NCI-H187 treated with DMSO at 0.1 percent for 48 hours (cell line): ENCODE data around the gene ABCC8.

Experiments
- DNase-seq: peaks from one replicate; lab custom pipeline; 2025; lab: John Stamatoyannopoulos, UW

The ABCC8 gene

DNA sequence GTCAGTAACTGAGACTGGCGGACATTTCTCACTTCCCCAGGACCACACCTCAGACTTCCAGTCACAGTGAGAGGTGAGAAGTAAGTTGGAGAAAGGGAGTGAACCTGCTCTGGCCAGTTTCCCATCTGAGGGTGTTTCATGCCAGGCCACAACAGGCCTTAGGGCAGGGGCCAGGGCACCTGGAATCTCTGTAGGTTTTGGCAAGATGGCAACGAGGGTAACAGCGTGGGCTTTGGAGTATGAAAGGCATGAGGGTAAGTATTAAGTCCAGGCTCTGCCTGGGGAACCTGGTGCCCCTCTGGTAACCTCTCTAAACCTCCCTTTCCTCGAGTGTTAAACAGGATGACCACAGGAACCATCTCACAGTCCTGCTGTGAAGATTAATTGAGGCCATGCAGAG is 28.5 kb upstream of the ABCC8 start:
- no peak for DNase-seq

DNA sequence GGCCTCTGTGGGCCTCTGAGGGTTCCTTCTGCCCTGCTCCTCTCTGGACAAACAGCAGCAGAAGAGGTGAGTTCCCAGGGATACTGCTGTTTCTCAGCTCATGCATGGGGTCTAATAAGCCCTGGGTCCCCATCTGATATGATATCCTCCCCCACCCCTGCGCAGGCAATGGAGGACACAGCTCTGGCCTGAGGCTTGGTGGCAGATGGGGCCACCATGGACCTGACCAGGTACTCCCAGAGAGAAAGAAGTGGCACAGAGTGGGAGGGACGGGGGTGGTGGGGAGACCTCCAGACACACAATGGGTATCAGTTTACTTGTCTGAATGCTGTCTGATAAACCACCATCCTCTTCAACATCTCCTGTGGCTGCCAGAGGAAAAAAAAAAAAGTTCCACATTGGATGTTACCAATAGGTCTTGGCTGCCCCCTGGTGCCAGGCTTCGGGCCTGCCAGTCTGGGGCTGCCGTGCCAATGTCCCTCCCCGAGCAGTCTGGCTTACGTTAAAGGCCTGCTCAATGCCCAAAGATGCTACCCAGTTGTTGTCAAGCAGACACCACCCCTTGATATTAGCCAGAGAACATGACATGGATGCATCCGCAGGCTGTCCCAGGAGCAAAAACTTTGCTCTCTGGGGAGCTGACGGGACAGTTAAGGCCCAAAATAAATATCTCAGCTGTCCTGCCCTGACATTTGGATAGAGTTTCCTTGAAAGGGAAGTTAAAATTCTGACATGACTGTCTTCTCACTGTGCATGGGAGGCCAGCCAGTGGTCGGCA is 27.9 kb upstream of the ABCC8 start:
- DNase-seq = peak; percentile 33

DNA sequence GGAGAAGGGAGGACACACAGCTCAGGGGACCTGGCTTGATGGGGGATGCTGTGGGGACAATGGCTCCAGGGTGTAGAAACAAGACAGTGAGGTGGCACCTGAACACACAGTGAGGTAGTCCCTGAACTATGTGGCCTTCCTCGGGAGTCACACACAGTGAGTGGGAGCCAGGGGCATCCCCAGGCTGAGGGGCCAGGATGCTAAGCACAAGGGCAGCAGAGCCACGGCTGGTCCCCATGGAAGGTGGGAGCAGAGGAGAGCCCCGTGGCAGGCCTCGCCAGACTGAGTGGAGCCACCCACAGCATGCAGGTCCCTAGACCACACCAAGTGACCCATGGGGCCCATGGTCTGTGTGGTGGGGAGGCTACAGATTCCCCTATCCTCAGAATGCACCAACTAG is 26.0 kb upstream of the ABCC8 start:
- DNase-seq = no peak

DNA sequence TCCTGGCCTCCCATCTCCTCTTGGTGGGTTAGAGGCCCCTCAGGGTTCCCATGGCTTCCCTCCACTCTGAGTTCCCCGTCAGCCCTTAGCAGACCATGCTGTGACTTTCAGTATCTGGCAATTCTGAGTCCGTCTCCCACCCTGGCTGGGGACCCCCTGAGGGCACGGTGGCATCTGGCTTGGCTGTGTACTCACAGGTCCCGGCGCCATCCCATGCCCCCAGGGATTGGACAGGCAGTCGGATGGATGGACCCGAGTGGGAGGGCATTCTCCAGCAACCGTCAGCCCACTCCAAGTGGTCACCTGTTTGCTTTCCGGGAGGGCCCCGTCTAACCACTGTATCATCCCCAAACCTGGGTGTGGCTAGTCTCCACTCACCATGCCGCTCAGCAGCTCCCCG is 24.0 kb upstream of the ABCC8 start:
- no peak for DNase-seq

DNA sequence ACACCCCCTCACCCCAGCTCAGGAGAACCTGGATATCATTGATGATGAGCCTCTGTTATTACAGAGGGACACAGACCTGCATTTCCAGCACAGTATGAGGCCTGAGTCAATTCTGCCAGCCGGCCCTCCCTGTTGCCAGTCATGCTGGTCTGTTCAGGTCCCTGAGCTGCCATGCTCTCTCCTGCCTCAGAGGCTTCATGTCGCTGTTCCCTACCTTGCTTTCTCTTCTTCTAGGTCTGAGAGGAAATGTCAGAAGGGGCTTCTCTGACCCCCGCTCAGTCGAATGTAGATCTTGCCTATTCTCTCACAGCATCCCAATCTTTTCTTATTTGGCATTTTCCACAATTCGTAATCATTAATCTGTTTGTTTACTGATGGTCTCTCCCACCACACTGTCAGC is 21.8 kb upstream of the ABCC8 start:
- DNase-seq = no peak

DNA sequence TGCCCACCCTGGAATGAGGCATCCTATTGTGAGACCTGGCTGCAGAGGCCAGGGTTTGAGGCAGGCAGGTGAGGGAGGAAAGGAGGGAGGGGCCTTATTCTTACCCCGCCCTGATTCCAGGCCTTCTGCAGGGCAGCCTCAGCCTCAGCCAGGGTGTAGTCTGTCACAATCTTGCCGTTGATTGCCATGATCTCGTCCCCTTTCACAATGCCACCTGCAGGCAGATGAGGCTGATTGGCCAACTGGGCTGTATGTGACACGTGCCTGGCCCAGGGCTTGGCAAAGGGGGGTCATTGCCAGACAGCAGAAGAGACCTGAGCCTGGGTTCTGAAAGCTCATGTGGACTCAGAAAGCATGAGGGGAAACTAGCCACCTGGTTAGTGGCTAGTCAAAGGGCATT is 21.4 kb upstream of the ABCC8 start:
- peak; percentile 53 for DNase-seq

DNA sequence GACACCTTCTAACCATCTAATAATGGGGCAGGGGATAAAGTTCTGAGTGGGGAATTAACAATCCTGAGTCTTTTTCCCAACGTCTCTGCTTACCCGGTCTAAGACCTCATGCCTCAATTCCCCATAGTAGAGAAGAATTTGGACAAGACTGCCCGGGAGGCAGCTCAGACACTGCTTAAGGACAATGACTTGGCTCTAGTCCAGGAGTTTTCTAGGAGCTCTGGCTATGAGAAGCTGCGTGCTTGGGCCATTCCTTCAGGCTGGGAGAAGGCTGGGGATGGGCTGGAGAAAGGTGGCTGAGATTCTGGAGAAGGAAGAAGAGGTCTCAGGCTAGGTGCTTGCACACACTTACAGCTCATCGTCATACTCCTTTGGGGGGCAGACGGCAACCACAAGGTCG is 19.8 kb upstream of the ABCC8 start:
- no peak for DNase-seq

DNA sequence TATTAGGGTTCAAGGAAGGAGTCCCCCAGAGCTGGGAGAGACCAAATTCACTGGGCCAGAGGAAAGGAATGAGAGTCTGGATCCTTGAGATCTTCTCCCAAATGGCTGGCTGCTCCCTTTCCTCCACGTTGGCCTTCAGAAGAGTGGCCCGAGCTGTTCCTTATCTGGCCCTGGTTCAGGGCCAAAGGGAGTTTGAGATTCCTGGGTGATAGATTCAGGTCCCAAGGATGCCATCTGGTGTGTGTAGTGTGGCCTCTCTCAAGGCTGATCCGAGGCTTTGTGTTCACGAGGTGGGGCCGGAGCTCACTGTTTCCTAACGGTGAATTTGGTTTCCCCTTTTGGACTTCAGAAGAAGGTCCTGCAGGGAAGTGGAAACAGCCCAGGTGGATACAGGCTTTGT is 17.4 kb upstream of the ABCC8 start:
- DNase-seq = no peak

DNA sequence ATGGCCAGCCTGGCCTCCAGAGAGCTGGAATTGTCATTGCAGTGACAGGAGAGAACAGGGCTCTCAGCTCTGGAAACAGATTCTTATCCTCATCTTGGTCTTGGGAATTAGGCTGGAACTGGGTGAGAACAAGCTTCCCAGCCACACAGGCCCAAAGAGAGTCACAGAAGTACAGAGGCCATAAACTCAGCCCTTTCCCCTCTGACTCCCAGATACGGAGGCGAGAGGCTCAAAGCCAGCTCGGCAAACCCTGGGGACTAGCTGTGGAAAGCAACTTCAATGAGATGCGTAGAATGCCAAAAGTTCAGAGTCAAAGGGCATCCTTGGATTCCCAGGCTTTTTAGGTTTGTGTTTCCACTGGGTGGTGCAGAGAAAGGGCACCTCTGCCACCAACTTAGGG is 14.3 kb upstream of the ABCC8 start:
- DNase-seq = no peak

DNA sequence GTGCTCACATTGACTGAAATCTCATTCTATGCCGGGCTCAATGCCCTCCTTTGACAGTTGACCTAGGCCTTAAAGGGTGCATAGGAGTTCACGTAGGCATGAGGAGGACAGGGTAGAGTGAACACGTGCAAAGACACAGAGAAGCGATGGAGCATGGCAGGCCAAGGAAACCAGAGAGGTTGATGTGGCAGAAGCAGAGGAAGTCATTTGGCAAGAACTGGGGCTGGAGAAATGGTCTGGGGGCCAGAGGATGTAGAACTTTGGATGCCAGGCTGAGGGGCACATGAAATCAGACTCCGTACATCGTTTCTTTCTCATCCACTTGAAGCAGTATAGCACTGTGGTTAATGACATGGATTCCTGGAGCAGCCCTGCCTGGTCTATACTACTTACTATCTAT is 13.6 kb upstream of the ABCC8 start:
- no peak for DNase-seq

DNA sequence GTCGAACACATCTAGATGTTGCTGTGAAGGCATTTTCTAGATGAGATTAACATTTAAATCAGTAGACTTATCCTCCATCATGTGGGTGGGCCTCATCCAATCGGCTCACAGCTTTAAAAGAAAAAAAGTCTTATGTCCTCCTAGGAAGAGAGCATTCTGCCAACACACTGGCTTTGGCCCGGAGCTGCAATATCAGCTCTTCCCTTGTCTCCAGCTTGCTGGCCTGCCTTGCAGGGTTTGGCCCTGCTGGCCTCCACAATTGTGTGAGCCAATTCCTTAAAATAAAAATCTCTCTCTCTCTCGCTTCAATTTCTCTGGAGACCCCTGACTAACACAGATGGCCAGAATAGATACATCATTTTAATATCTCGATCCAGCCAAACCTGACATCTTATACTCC is 13.1 kb upstream of the ABCC8 start:
- DNase-seq = no peak

DNA sequence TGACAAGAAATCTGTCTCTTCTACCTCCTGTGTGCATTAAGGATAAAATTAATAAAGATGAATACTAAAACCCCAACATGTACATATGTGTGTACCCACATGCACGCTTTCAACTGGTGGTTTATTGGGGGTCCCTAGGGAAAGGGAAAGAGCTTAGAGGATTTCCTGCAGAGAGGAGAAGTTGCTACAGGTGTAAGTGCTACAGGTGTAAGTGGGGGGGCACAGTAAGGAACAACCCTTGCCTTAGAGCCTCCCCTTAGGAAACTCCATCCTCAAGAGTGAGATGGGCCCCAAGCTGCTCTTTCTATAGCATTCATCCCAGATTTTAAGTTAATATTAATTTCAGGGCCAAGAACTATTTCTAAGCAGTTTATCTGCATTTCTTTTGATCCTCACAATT is 11.9 kb upstream of the ABCC8 start:
- no peak for DNase-seq

DNA sequence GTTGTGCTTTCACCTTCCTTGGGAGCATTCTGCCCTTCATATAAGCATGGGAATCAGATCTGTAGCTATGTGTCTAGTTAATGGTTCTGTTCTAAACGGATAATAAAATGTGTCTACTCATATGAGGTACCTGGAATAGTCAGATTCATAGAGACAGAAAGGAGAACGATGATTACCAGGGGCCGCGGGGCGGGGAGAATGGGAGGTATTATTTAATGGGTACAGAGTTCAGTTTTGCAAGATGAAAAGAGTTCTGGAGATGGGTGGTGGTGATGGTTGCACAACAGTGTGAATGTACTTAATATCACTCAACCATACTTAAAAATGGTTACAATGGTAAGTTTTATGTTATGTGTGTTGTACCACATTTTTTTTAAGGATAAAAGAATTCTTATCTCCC is 10.0 kb upstream of the ABCC8 start:
- no peak for DNase-seq

DNA sequence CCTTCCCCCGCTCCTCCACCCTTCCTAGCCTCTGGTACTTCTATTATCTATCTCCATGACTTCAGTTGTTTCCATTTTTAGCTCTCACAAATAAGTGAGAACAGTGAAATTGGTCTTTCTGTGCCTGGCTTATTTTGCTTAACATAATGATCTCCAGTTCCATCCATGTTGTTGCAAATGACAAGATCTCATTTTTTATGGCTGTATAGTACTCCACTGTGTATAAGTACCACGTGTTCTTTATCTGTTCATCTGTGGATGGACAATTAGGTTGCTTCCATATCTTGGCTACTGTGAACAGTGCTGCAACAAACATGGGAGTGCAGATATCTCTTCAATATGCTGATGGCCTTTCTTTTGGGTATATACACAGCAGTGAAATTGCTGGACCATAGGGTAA is 6.9 kb upstream of the ABCC8 start:
- no peak for DNase-seq

DNA sequence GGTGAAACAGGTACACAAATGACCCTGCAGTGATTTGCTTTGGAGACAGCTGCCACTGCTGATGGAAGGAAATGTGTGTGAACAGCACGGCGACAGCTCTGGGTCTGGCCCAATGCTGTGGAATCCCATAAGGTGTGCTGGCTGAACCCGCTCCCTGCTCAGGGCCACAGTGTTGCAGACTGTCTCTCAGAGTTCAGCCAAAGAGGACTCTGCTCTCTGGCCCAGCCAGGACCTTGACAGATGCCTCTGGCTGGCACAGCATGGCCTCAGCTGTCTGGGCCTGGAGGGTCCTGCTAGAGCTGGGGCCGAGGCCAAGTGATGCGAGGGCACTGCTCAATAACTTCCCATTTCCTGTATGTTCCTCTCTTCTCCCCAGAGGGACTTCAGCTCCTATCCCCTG is 5.3 kb upstream of the ABCC8 start:
- DNase-seq = no peak

DNA sequence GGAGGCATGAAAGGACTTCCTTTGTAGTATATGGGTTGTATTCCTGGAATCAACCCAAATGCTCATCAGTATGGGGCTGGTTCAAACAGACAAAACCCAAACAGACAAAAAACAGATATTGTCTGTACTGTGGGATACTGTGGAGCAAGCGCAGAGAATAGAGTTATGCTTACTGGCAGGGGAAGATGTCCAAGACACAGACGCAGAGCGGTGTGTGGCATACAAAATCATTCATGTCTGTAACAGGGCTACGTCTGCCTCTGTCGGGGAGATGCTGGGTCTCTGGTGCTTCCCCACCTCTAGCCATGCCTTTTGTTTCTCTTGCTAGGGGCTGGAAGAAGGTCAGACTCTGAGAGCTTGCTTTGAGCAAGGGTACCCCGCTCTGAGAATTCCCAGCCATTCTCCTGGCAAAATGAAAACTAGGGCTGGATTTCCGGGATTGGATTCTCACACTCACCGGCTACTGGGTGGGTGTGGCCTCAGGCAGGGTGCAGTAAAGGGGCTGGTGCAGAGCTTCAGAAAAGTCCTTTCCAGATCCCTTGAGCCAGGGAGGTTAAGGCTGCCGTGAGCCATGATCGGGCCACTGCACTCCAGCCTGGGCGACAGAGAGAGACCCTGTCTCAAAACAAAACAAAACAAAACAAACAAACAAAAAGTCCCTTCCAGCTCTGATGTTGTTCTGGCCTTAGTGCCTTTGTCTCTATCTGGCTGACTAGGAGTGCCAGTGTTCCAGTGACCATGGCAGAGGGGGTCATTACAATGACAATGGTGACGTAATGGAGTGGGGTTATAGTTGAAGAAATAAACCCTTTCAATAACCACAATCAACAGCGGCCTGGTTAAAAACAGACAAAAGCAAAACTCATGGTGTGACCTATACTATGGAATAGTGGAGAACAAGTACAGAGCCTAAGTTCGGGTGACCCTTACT is 2.9 kb upstream of the ABCC8 start:
- DNase-seq = peak; percentile 21

DNA sequence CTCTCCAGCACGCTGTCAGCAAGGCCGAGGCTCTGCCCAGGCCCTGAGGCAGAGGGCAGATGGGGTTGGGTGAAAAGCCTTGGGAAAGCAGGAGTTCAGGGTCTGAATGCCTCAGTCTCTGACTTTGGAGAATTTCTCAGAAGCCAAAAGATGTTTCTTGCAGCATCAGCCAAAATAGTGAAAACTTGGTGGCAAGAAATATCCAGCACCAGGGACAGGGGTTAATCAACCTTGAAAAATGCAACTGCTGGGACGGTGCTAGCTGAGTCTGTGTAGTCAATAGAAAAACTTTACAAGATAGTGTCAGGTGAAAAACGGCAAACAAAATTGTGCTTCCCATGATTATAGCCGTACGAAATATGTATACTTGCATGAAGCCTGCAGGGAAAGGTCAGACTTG is 1.4 kb upstream of the ABCC8 start:
- DNase-seq = no peak

DNA sequence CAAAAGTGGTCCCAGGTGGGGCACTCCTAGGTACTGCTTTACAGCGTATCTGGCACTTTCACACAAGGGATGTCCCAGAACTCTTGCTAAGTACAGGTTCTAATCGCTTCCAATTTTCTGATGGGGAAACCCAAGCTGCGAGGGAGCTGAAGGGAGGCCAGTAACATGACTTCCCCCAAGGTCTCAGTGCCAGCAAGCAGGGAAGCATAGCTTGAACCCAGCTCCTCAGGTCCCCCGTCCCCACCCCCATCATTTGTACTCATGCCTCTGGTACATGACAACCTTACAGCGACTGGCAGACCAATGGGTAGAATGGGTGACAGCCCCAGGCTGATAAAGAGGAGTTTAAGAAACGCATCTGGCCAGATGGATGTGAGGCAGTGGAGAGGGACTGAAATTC is 716 bp upstream of the ABCC8 start:
- DNase-seq = no peak

DNA sequence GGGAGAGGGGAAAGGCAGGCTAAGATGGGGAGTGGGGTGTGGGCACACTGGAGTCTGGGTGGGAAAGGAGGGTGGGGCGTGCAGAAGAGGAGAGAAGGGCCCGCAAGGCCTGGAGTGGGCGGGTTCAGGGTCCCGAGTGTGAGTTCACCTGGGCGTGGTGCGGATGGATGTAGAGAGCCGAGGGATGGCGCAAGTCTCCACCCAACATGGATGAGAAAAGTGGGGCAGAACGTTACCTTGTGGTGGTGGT is 364 bp upstream of the ABCC8 start:
- DNase-seq = no peak

DNA sequence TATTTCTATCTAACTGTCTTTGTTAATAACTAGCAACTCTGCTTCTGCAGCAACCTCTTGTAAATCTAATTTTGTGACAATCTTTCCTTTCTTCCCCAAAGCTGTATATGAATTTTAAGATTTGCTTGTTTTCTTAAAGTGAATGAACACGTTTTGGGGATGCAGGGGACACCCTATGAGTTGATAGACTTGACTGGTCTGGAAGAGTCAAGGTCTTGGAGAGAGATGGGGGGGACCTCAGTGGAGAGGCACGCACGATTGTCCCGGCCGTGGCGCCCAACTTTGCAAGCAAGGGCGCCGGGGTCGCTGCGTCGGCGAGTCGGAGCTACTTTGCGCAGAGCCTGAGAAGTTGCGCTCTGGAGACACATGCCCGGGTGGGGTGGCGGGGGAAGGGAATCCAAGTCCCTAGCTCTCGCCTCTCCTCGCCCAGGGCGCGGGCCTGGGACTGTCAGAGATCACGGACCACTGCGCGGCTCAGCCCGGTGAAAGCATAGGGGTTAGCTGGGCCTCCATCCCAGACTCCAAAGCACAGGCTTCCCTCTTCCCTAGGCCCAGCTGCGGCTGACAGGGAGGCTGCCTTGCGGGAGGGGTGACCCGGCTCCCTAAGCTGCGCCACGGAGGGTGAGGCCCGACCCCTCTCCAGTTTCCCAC is 854 bp downstream of the ABCC8 start:
- no peak for DNase-seq

DNA sequence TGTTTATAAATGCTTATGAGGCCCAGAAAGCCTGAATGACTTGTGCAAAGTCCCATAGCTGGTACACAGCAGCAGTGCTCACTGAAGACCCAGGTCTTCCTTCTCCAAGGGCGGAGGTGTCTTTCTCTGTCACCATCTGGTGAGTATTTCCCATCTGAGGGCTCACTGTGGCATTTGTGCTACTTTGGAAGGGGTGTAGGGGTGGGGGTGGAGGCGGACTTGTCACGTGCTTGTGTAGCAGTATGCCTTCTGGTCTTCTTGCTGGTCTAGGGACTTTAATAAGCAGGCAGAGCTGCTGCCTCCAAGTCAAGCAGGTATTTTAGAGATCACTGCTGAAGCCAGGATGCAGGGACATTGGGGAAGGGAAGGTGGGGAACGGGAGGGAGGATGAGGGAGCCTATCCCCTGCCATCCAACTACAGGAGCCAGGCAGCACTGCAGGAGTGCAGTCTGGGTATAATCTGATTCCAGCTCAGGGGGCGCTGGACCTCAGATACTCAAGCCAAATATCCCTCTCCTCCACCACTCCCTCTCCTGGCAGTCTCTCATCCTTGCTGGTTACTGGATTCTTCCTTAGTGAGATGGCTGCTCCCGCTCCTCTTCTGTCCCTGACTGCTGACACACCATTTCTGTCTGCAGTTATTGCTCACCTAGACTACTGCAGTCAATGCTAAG is 3.4 kb downstream of the ABCC8 start:
- DNase-seq = no peak

DNA sequence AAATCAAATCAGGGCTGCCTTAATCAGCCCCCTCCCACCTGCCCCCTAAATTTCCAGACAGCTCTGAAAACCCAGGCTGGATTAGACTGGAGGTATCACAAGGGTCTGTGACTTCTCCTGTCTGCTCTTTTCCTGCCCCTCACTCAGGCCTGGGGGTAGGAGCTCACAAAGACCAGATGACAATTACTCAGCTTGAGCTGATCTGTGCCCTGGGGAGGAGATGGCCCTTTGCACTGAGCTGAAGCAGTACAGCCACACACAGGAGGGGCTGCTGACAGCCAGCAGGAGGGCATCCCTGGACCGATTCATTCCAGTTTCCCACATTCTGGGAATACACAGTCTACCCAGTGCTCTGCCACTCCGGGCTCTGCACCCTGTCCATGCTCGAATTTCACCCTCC is 4.2 kb downstream of the ABCC8 start:
- no peak for DNase-seq

DNA sequence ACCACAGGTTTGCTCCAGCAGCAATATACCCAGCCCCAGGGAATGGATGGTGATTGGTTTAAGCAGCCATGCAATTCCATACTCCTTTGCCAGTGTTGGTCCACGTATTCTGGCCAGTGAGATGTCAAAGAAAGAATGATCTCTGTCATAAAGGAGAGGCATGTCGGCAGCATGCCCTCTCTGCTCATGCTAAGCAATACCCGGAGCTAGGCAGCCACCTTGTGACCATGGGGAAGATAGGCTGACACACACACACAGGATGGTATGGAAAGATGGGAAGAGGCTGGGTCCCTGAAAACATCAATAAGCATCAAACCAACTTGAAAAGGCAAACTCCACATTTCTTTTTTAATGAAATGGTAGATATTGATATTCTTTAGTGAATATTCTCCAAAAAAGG is 5.1 kb downstream of the ABCC8 start:
- DNase-seq = no peak
